AG04449 (cell line): Measurements from ENCODE around the gene COL15A1.

ENCODE experiments used
- CTCF ChIA-PET: fragments of 350-600 bp; formaldehyde crosslinking; extraction: SDS; loops from one replicate; lab custom pipeline; 2021; ENCODE audit warnings: antibody characterized with exemption; lab: Yijun Ruan, JAX
- POLR2A ChIA-PET: fragments of 400-600, 350-600 bp; formaldehyde crosslinking; extraction: SDS; loops from one replicate; lab custom pipeline; 2020; ENCODE audit warnings: antibody characterized with exemption, inconsistent platforms; lab: Yijun Ruan, JAX
- DNase-seq: peaks from one replicate; pipeline ENCODE4 v3.0.0-alpha.2; 2010; ENCODE audit warnings: low read depth, low spot score
- H3K4me3 ChIP-seq: 2 replicates; pipeline ENCODE4 v1.5.1; 2011; ENCODE audit warnings: low read depth, mild to moderate bottlenecking, control low read depth, low read length
- TF ChIP-seq, protein P1 (sequence below): IDR thresholded peaks from one replicate; pipeline ENCODE4 v1.5.1; 2011; ENCODE audit warnings: mild to moderate bottlenecking, moderate library complexity, low read length, control low read depth, inconsistent platforms; ENCODE audit not compliant: insufficient read depth; ENCODE audit errors: missing control alignments

Gene COL15A1

DNA sequence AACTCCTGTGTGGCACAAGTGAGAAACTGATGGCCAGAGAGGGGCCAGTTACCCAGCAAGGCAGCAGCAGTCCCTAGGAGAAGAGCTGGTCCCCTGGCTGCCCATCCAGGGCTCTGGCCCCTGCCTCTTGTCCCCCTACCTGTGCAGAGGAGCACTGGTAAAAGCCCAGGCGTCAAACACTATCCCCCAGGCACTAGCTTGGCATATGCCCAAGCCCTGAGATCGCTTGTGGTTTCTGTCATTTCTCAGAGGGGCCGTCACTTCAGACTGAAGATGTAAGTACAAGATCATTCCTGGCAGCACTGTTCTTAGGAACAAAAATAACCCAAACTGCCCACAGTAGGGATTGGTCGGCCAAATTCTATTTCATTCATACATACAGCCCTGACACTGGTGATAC is 53.9 kb downstream of the COL15A1 start:
- ChIA-PET POLR2A (interaction anchor here (0.6 kb wide), 1 partner anchor 33 kb away, joined by 3 read pairs; no protein-coding TSS in a partner anchor), CTCF (interaction anchor here (0.9 to 18.2 kb wide), 23 partner anchors 7 to 194 kb away, joined by 3 to 342 read pairs (median 8); no protein-coding TSS in a partner anchor)
- DNase-seq = no peak
- TF ChIP-seq, protein P1, sequence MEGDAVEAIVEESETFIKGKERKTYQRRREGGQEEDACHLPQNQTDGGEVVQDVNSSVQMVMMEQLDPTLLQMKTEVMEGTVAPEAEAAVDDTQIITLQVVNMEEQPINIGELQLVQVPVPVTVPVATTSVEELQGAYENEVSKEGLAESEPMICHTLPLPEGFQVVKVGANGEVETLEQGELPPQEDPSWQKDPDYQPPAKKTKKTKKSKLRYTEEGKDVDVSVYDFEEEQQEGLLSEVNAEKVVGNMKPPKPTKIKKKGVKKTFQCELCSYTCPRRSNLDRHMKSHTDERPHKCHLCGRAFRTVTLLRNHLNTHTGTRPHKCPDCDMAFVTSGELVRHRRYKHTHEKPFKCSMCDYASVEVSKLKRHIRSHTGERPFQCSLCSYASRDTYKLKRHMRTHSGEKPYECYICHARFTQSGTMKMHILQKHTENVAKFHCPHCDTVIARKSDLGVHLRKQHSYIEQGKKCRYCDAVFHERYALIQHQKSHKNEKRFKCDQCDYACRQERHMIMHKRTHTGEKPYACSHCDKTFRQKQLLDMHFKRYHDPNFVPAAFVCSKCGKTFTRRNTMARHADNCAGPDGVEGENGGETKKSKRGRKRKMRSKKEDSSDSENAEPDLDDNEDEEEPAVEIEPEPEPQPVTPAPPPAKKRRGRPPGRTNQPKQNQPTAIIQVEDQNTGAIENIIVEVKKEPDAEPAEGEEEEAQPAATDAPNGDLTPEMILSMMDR = no peak
- no peak overlapping the region for H3K4me3 ChIP-seq

GRCh38 chr9:98998441-98999151 is 54.9 kb downstream of the COL15A1 start:
- DNase-seq = no peak
- ChIA-PET POLR2A (no interaction called here), CTCF (interaction anchor here (0.6 to 18.2 kb wide), 47 partner anchors 8 to 632 kb away, joined by 3 to 342 read pairs (median 4); partner anchors contain the start of gene SEC61B)
- no peak overlapping the region for H3K4me3 ChIP-seq
- TF ChIP-seq, protein P1 = peak; percentile 96

DNA sequence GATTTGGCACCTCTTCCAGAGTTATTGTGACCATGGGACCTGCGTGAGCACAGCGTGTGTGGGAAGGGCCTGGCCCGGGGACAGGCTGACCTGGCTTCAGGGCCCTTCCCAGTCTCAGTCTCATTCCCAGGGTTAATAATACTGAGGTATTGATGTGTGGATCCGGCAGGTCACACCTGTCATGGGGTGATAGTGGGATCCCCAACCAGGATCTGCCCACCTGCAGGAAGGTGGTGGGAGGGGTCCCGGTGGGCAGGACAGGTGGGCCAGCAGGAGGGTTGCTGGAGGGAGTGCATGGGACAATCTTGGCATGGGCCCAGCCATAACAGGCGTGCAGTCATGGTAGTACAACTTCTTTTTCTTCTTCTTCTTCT is 55.4 kb downstream of the COL15A1 start:
- TF ChIP-seq, protein P1 = no peak
- no peak overlapping the region for H3K4me3 ChIP-seq
- POLR2A ChIA-PET = no interaction called here
- CTCF ChIA-PET = interaction anchor here (0.7 to 18.2 kb wide), 32 partner anchors 9 to 223 kb away, joined by 3 to 342 read pairs (median 6); partner anchors contain the start of genes GALNT12 and SEC61B
- DNase-seq = no peak

DNA sequence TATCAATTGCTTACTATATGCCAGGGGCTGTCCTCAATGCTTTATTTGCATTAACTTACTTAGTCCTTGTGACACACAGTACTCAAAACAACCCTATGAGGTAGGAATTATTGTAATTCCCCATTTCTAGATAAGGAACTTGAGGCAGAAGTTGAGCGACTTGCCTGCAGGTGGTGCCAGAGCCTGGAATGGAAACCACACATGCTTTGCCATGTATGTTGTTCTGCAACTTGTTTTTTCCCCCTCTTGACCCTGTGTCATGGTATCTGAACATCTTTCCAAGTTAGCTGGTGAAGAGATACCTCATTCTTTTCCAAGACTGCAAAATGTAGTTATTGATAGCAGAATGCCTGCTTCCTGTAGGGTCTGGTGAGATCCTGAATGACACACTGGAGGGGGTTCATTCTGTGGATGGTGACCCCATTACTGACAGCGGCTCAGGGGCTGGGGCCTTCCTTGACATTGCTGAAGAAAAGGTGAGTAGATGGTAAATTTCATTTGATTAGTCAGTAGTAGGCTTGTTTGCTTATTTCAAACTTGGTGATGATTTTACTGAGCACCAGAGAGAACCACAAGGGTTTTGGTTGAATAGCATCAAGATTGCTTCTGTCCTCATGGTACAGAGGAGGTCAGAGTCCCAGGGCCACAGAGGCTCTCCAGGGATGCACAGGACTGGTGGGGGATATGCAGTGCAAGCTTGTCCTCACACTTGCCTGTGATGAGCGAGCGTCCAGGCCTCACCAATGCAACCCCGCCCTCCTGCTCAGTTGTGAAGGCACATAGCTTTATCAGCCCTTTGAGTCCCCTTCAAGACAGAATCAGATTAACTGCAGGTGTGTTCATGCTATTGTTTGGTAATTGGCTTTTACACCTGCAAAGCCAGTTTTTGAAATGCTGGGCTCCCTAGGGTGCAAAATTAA is 57.0 kb downstream of the COL15A1 start:
- DNase-seq = no peak
- CTCF ChIA-PET = interaction anchor here (0.6 to 18.2 kb wide), 30 partner anchors 7 to 571 kb away, joined by 3 to 342 read pairs (median 6); partner anchors contain the start of gene TGFBR1
- TF ChIP-seq, protein P1 = peak; percentile 70
- POLR2A ChIA-PET = no interaction called here
- H3K4me3 ChIP-seq = no peak overlapping the region

GRCh38 chr9:99001892-99002291 is 58.2 kb downstream of the COL15A1 start:
- TF ChIP-seq, protein P1 = no peak
- ChIA-PET CTCF (interaction anchor here (1.1 to 18.2 kb wide), 23 partner anchors 9 to 200 kb away, joined by 3 to 342 read pairs (median 6); partner anchors contain the start of genes GALNT12 and TGFBR1), POLR2A (no interaction called here)
- no peak overlapping the region for H3K4me3 ChIP-seq
- no peak for DNase-seq
